ENCODE results near the gene XPO4.
"Not testable (repeated sequence)": the region's sequence is repeated elsewhere in the genome, so short reads cannot be mapped to it uniquely, and the experiment has no call there.

The XPO4 gene

GRCh38 chr13:20891034-20891433 lies 11.5 kb downstream of the XPO4 start:
- DNase-seq (ENCODE audit: low read depth in 2 of 2), result no peak

- not testable (repeated sequence) for DNase-seq (ENCODE audit: low read depth in 2 of 2)
Measured at GRCh38 chr13:20890540-20890939, 12.0 kb downstream of the XPO4 start.

GRCh38 chr13:20882206-20882605 lies 20.3 kb downstream of the XPO4 start:
- DNase-seq (ENCODE audit: low read depth in 2 of 2), result no peak

- DNase-seq (ENCODE audit: low read depth in 2 of 2), result no peak
Measured at GRCh38 chr13:20877902-20878301, 24.6 kb downstream of the XPO4 start.

GRCh38 chr13:20876802-20877201 lies 25.7 kb downstream of the XPO4 start:
- not testable (repeated sequence) for DNase-seq (ENCODE audit: low read depth in 2 of 2)

- not testable (repeated sequence) for DNase-seq (ENCODE audit: low read depth in 2 of 2)
Measured at GRCh38 chr13:20874439-20874838, 28.1 kb downstream of the XPO4 start.

GRCh38 chr13:20873348-20873747 lies 29.2 kb downstream of the XPO4 start:
- no peak for DNase-seq (ENCODE audit: low read depth in 2 of 2)

GRCh38 chr13:20870829-20871228 lies 31.7 kb downstream of the XPO4 start:
- DNase-seq (ENCODE audit: low read depth in 2 of 2), result no peak

- DNase-seq (ENCODE audit: low read depth in 2 of 2), result no peak
Measured at GRCh38 chr13:20869540-20869939, 33.0 kb downstream of the XPO4 start.

GRCh38 chr13:20867408-20867807 lies 35.1 kb downstream of the XPO4 start:
- DNase-seq (ENCODE audit: low read depth in 2 of 2), result no peak

- DNase-seq (ENCODE audit: low read depth in 2 of 2), result not testable (repeated sequence)
Measured at GRCh38 chr13:20861666-20862065, 40.9 kb downstream of the XPO4 start.

GRCh38 chr13:20860844-20861243 lies 41.7 kb downstream of the XPO4 start:
- no peak for DNase-seq (ENCODE audit: low read depth in 2 of 2)

- no peak for DNase-seq (ENCODE audit: low read depth in 2 of 2)
Measured at GRCh38 chr13:20856650-20857049, 45.9 kb downstream of the XPO4 start.

GRCh38 chr13:20851844-20852402 lies 50.6 kb downstream of the XPO4 start:
- no peak for DNase-seq (ENCODE audit: low read depth in 2 of 2)

GRCh38 chr13:20848944-20849343 lies 53.6 kb downstream of the XPO4 start:
- no peak for DNase-seq (ENCODE audit: low read depth in 2 of 2)

GRCh38 chr13:20848203-20848602 lies 54.3 kb downstream of the XPO4 start:
- DNase-seq (ENCODE audit: low read depth in 2 of 2), result no peak

GRCh38 chr13:20847296-20847695 lies 55.2 kb downstream of the XPO4 start:
- DNase-seq (ENCODE audit: low read depth in 2 of 2), result no peak

- DNase-seq (ENCODE audit: low read depth in 2 of 2), result no peak
Measured at GRCh38 chr13:20843166-20843565, 59.4 kb downstream of the XPO4 start.

GRCh38 chr13:20840568-20840967 lies 62.0 kb downstream of the XPO4 start:
- no peak for DNase-seq (ENCODE audit: low read depth in 2 of 2)

GRCh38 chr13:20833900-20834679 lies 68.5 kb downstream of the XPO4 start:
- DNase-seq (ENCODE audit: low read depth in 2 of 2), result no peak

- DNase-seq (ENCODE audit: low read depth in 2 of 2), result no peak
Measured at GRCh38 chr13:20832861-20833260, 69.7 kb downstream of the XPO4 start.

GRCh38 chr13:20831933-20832332 lies 70.6 kb downstream of the XPO4 start:
- no peak for DNase-seq (ENCODE audit: low read depth in 2 of 2)

- no peak for DNase-seq (ENCODE audit: low read depth in 2 of 2)
Measured at GRCh38 chr13:20831254-20831653, 71.3 kb downstream of the XPO4 start.

Measured in activated CD8-positive, alpha-beta memory T cell treated with anti-CD3 and anti-CD28 coated beads for 4 hours (primary cell).